HCT116 (cell line): Measurements from ENCODE around the gene ARSG. TPM values are rescaled to one million over a fixed set of nuclear protein-coding genes. Genes with fewer than 3 reads are reported as not detected.

Source experiments
- ATAC-seq: fragments of 200-7000 bp; cut with Tn5 transposase; 2 replicates; pipeline ENCODE4 v1.9.1; 2020; ENCODE audit warnings: mild to moderate bottlenecking, moderate library complexity
- BruUV-seq: library from RNA; stranded (reverse); fragments of 400-500 nt; replicated peaks from 2 replicates; lab custom pipeline; 2021; lab: Mats Ljungman, UMichigan
- CTCF ChIA-PET: fragments of 300-600 bp; sonication (Branson Sonifier 250); formaldehyde crosslinking; loops from one replicate; lab custom pipeline; 2021; ENCODE audit warnings: antibody characterized with exemption; lab: Charles Lee
- POLR2A ChIA-PET: fragments of 300-600, 350-600 bp; sonication (Branson Sonifier 250); formaldehyde crosslinking; loops from one replicate; lab custom pipeline; 2021; ENCODE audit warnings: antibody characterized with exemption; lab: Charles Lee
- RAD21 ChIA-PET, 2 experiments: fragments of 300-600 bp; sonication (Branson Sonifier 250); formaldehyde crosslinking; loops; one replicate each; lab custom pipeline; 2023; ENCODE audit warnings: low total read pairs in 2 of 2; ENCODE audit not compliant: uncharacterized antibody in 2 of 2, unreplicated experiment in 2 of 2, low non-redundant PET in 1 of 2; lab: Charles Lee
- DNase-seq: peaks from one replicate; pipeline ENCODE4 v3.0.0-alpha.2; 2010; ENCODE audit warnings: low read depth, low spot score
- H2AFZ ChIP-seq: fragments of 200-600 bp; shearing (Covaris generic), sonication (generic); 2 replicates; pipeline ENCODE4 v1.6.1; 2017; ENCODE audit warnings: low read depth, mixed run types, mixed read lengths, antibody characterized with exemption, low read length; ENCODE audit not compliant: poor library complexity, severe bottlenecking
- H3K27ac ChIP-seq: 2 replicates; pipeline ENCODE4 v1.5.1; 2012; ENCODE audit warnings: low read depth, low read length
- H3K27me3 ChIP-seq: fragments of 200-600 bp; sonication (generic); 2 replicates; pipeline ENCODE4 v1.6.1; 2016; ENCODE audit warnings: mixed run types, low read length, mixed read lengths; ENCODE audit not compliant: insufficient read depth
- H3K36me3 ChIP-seq, 2 experiments: fragments of 200-500 bp in 1 of 2; fragments of 200-600 bp in 1 of 2; sonication (Bioruptor generic) in 1 of 2; sonication (generic) in 1 of 2; 2 replicates each; pipeline versions ENCODE4 v1.5.1 to v1.6.1; 2014 to 2016; ENCODE audit warnings: low read length in 2 of 2, inconsistent platforms in 1 of 2, mixed read lengths in 1 of 2, mixed run types in 1 of 2; ENCODE audit not compliant: insufficient read depth in 2 of 2, control insufficient read depth in 1 of 2
- H3K4me1 ChIP-seq, 2 experiments: fragments of 200-600 bp in 1 of 2; sonication (generic) in 1 of 2; 2 replicates each; pipeline versions ENCODE4 v1.5.1 to v1.6.1; 2012 to 2017; ENCODE audit warnings: low read length in 2 of 2, inconsistent platforms in 1 of 2, mild to moderate bottlenecking in 1 of 2, mixed read lengths in 1 of 2, mixed run types in 1 of 2, moderate library complexity in 1 of 2; ENCODE audit not compliant: insufficient read depth in 2 of 2, control insufficient read depth in 1 of 2
- H3K4me2 ChIP-seq: fragments of 200-600 bp; sonication (generic); 2 replicates; pipeline ENCODE4 v1.6.1; 2017; ENCODE audit warnings: mixed run types, low read length, mixed read lengths
- H3K4me3 ChIP-seq, 2 experiments: fragments of 200-600 bp in 1 of 2; sonication (generic) in 1 of 2; replicated peaks in 1 of 2; 2 replicates each; pipeline ENCODE4 v1.5.1; 2011 to 2016; ENCODE audit warnings: low read length in 2 of 2, control low read depth in 1 of 2, low read depth in 1 of 2, mild to moderate bottlenecking in 1 of 2, mixed read lengths in 1 of 2, mixed run types in 1 of 2
- H3K79me2 ChIP-seq: fragments of 200-600 bp; sonication (generic); 2 replicates; pipeline ENCODE4 v1.6.1; 2017; ENCODE audit warnings: mild to moderate bottlenecking, mixed run types, low read length, moderate library complexity, mixed read lengths; ENCODE audit not compliant: insufficient read depth
- H3K9ac ChIP-seq: fragments of 200-600 bp; sonication (generic); 2 replicates; pipeline ENCODE4 v1.6.1; 2016; ENCODE audit warnings: low read length, mixed read lengths
- H3K9me2 ChIP-seq: fragments of 200-600 bp; sonication (generic), shearing (Covaris generic); 2 replicates; pipeline ENCODE4 v1.6.1; 2017; ENCODE audit warnings: mixed run types, mild to moderate bottlenecking, moderate library complexity; ENCODE audit not compliant: insufficient read depth
- H3K9me3 ChIP-seq, 2 experiments: fragments of 200-500 bp in 1 of 2; fragments of 200-600 bp in 1 of 2; sonication (Bioruptor generic) in 1 of 2; sonication (generic) in 1 of 2; 2 replicates each; pipeline ENCODE4 v1.6.1; 2014 to 2017; ENCODE audit warnings: low read length in 2 of 2, mixed read lengths in 2 of 2, inconsistent platforms in 1 of 2, low read depth in 1 of 2, mild to moderate bottlenecking in 1 of 2, mixed run types in 1 of 2, moderate library complexity in 1 of 2; ENCODE audit not compliant: control insufficient read depth in 1 of 2, insufficient read depth in 1 of 2
- H4K20me1 ChIP-seq: fragments of 200-600 bp; sonication (generic), shearing (Covaris generic); 2 replicates; pipeline ENCODE4 v1.6.1; 2017; ENCODE audit warnings: mixed run types, mild to moderate bottlenecking, moderate library complexity; ENCODE audit not compliant: insufficient read depth
- CBX3 ChIP-seq: IDR thresholded peaks from 2 replicates; pipeline ENCODE4 v1.6.1; 2012; ENCODE audit warnings: low read depth
- CEBPB ChIP-seq: IDR thresholded peaks from 2 replicates; pipeline ENCODE4 v1.6.1; 2012; ENCODE audit warnings: low read depth
- CTCF ChIP-seq, 3 experiments: fragments of 200-600 bp in 1 of 3; sonication (generic) in 1 of 3; IDR thresholded peaks in 2 of 3; conservative IDR thresholded peaks in 1 of 3; 2 replicates each; pipeline ENCODE4 v1.5.1; 2012 to 2017; ENCODE audit warnings: low read depth in 2 of 3, low read length in 2 of 3, antibody characterized with exemption in 1 of 3, borderline replicate concordance in 1 of 3, control low read depth in 1 of 3, mild to moderate bottlenecking in 1 of 3, mixed read lengths in 1 of 3, mixed run types in 1 of 3, moderate library complexity in 1 of 3; ENCODE audit not compliant: insufficient read depth in 1 of 3
- ELF1 ChIP-seq: IDR thresholded peaks from 2 replicates; pipeline ENCODE4 v1.6.1; 2012; ENCODE audit warnings: low read depth, borderline replicate concordance
- EZH2 ChIP-seq: fragments of 200-600 bp; sonication (generic); IDR thresholded peaks from 2 replicates; pipeline ENCODE4 v1.6.1; 2017; ENCODE audit warnings: antibody characterized with exemption, mixed run types
- FOSL1 ChIP-seq: IDR thresholded peaks from 2 replicates; pipeline ENCODE4 v1.6.1; 2012; ENCODE audit warnings: low read depth
- POLR2A ChIP-seq: IDR thresholded peaks from 2 replicates; pipeline ENCODE4 v1.7.0; 2011; ENCODE audit warnings: borderline replicate concordance; ENCODE audit not compliant: insufficient read depth, insufficient read length; ENCODE audit errors: extremely low read depth
- POLR2AphosphoS5 ChIP-seq: IDR thresholded peaks from 2 replicates; pipeline ENCODE4 v1.6.1; 2011; ENCODE audit warnings: mild to moderate bottlenecking, low read depth, low read length, moderate library complexity
- RAD21 ChIP-seq: IDR thresholded peaks from 2 replicates; pipeline ENCODE4 v1.6.1; 2012; ENCODE audit warnings: low read depth, mild to moderate bottlenecking
- REST ChIP-seq: IDR thresholded peaks from 2 replicates; pipeline ENCODE4 v1.6.1; 2012; ENCODE audit warnings: low read depth
- SIN3A ChIP-seq: IDR thresholded peaks from 2 replicates; pipeline ENCODE4 v1.6.1; 2012; ENCODE audit warnings: low read depth
- SP1 ChIP-seq: IDR thresholded peaks from 2 replicates; pipeline ENCODE4 v1.6.1; 2012; ENCODE audit warnings: low read depth
- SRF ChIP-seq: IDR thresholded peaks from 2 replicates; pipeline ENCODE4 v1.6.1; 2012; ENCODE audit warnings: low read depth
- ZFX ChIP-seq: fragments of 450-650 bp; IDR thresholded peaks from 2 replicates; pipeline ENCODE4 v1.6.1; 2017
- intact Hi-C: fragments of 100-400 bp; cut with micrococcal nuclease; formaldehyde crosslinking; loops from 2 replicates; pipeline ENCODE4 v1.10.0; 2022
- total RNA-seq: library from RNA; stranded (reverse); gene quantifications from one replicate; pipeline ENCODE4 v1.2.1, GENCODE V29; 2021; ENCODE audit not compliant: unreplicated experiment

ARSG gene
- total RNA-seq, 1 experiment from 2014 or later: 17.1 TPM

- TF ChIP-seq REST: no peak
- TF ChIP-seq SRF: no peak
- no peak for TF ChIP-seq RAD21
- no peak for TF ChIP-seq EZH2
Measured at GRCh38 chr17:68318103-68318991, 27.1 kb downstream of the ARSG start (continued).

GRCh38 chr17:68319410-68320162, 28.3 kb downstream of the ARSG start:
- Histone ChIP-seq H3K4me2 (no peak overlapping the region), H3K9me3 (no peaks in the 10 kb centered on the region), H3K4me3 (no peak overlapping the region), H4K20me1 (no peaks in the 10 kb centered on the region), H3K27me3 (no peaks in the 10 kb centered on the region), H2AFZ (no peak overlapping the region), H3K9ac (no peak overlapping the region), H3K36me3 (no peaks in the 10 kb centered on the region), H3K4me1 (peaks cover 23 to 33% of the 10 kb centered on the region in 2 experiments), H3K9me2 (no peaks in the 10 kb centered on the region), H3K27ac (no peak overlapping the region), H3K79me2 (no peaks in the 10 kb centered on the region)
- ATAC-seq (no peak), DNase-seq (no peak)
- ChIA-PET POLR2A (interaction anchor here (1.4 kb wide), 1 partner anchor 79 kb away, joined by 3 read pairs; no protein-coding TSS in a partner anchor), RAD21 (no interaction called here), CTCF (interaction anchor here (1.3 to 1.9 kb wide), 2 partner anchors 9 to 79 kb away, joined by 3 to 5 read pairs; no protein-coding TSS in a partner anchor)
- BruUV-seq: no TSS peak
- intact Hi-C loops: no loop called here
- no peak for TF ChIP-seq POLR2AphosphoS5
- no peak for TF ChIP-seq CBX3
- TF ChIP-seq RAD21: no peak
- no peak for TF ChIP-seq CEBPB
- TF ChIP-seq POLR2A: no peak
- no peak for TF ChIP-seq ELF1
- no peak for TF ChIP-seq SP1
- TF ChIP-seq FOSL1: no peak
- TF ChIP-seq SRF: no peak
- no peak for TF ChIP-seq SIN3A
- TF ChIP-seq REST: no peak
- TF ChIP-seq ZFX: no peak
- TF ChIP-seq CTCF (IDR thresholded peaks at IDR 0.05 in 2 of 3, conservative IDR thresholded peaks at IDR 0.05 in 1 of 3; ENCODE audit: borderline replicate concordance in 1 of 3, insufficient read depth in 1 of 3, low read depth in 2 of 3, low read length in 2 of 3): no peak
